ENCODE measurements around the gene HVCN1. TPM values are rescaled to one million over a fixed set of nuclear protein-coding genes. Genes with fewer than 3 reads are reported as not detected.

Gene HVCN1
- total RNA-seq, 4 donors from 2014 or later: 4.4 to 6.9 (median 4.5) TPM

DNA sequence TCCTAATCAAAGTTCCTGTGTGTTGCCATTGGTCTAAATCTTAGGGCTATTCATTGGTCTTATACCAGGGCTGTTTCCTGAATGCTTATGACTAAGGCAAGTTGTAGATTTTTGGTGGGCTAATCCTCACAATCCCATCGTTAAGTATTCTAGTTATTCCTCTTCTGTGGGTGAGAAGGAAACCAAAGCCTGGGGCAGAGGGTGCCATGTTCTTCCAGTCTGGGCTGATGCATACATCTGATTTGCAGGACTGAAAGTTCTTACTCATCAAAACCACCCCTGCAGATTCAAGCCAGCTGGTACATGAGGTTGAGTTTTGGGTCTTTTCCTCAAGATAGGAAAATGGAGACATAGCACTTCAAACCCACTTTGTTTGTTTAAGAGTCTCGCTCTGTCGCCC is 28.1 kb upstream of the HVCN1 start:
- Histone ChIP-seq H3K27me3 (no peaks in the 10 kb centered on the region), H3K36me3 (peaks cover 18 to 29% of the 10 kb centered on the region in 2 donors), H3K4me3 (replicated peaks in 1 of 3) (no peak overlapping the region), H3K4me1 (no peaks in the 10 kb centered on the region), H3K9me3 (no peaks in the 10 kb centered on the region), H3K27ac (no peak overlapping the region)
- TF ChIP-seq POLR2A (IDR thresholded peaks at IDR 0.05): no peak
- 76 to 87% methylated on average over 3 of the region's 3 CpGs for WGBS, 2 donors
- no peak for DNase-seq
- intact Hi-C loops (cut with DNase I): no loop called here

DNA sequence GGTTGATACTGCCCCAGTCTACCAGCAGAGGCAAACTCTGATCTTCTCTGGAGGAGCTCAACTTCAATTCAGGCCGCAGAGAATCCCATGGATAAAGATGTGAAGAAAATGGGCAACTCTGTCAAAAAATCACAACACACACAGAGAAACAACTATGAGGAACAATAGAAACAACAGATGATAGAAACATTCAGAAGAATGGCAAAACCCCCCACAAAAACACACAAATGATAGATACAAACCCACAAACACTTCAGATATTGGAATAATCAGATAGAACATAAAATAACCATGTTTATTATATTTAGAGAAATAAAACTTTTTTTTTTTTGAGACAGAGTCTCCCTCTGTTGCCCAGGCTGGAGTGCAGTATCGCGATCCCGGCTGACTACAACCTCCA is 20.0 kb upstream of the HVCN1 start:
- Histone ChIP-seq H3K4me3 (replicated peaks in 1 of 3) (no peak overlapping the region), H3K27me3 (no peaks in the 10 kb centered on the region), H3K36me3 (no peaks in the 10 kb centered on the region), H3K9me3 (no peaks in the 10 kb centered on the region), H3K27ac (no peak overlapping the region), H3K4me1 (no peaks in the 10 kb centered on the region)
- TF ChIP-seq, protein P1, sequence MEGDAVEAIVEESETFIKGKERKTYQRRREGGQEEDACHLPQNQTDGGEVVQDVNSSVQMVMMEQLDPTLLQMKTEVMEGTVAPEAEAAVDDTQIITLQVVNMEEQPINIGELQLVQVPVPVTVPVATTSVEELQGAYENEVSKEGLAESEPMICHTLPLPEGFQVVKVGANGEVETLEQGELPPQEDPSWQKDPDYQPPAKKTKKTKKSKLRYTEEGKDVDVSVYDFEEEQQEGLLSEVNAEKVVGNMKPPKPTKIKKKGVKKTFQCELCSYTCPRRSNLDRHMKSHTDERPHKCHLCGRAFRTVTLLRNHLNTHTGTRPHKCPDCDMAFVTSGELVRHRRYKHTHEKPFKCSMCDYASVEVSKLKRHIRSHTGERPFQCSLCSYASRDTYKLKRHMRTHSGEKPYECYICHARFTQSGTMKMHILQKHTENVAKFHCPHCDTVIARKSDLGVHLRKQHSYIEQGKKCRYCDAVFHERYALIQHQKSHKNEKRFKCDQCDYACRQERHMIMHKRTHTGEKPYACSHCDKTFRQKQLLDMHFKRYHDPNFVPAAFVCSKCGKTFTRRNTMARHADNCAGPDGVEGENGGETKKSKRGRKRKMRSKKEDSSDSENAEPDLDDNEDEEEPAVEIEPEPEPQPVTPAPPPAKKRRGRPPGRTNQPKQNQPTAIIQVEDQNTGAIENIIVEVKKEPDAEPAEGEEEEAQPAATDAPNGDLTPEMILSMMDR (IDR thresholded peaks at IDR 0.05): no peak
- no peak for TF ChIP-seq POLR2A (IDR thresholded peaks at IDR 0.05)
- DNase-seq: no peak
- intact Hi-C loops (cut with DNase I): no loop called here
- WGBS, 2 donors: 94 to 96% methylated on average over 4 of the region's 4 CpGs

DNA sequence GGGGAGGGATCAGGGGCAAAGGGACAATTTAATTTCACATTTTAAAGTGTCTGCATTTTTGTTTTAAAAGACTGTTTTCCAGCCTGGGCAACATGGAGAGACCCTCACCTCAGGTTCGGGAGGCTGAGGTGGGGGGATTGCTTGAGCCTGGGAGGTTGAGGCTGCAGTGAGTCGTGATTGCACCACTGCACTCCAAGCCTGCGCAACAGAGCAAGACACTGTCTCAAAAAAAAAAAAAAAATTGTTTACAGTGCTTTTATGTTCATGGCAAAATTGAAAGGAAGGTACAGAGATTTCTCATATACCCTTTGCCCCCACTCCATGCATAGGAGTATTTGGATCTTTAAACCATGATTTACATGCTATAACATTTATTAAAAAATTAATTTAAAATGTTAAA is 16.4 kb upstream of the HVCN1 start:
- H3K36me3 ChIP-seq: no peaks in the 10 kb centered on the region
- DNase-seq: no peak
- intact Hi-C loops (cut with DNase I): no loop called here
- no peak for TF ChIP-seq POLR2A (IDR thresholded peaks at IDR 0.05)
- TF ChIP-seq, protein P1 (IDR thresholded peaks at IDR 0.05): no peak
- WGBS, 2 donors: 70 to 80% methylated on average over 3 of the region's 3 CpGs
- H3K4me1 ChIP-seq: no peaks in the 10 kb centered on the region
- no peak overlapping the region for H3K27ac ChIP-seq
- no peaks in the 10 kb centered on the region for H3K9me3 ChIP-seq
- H3K27me3 ChIP-seq: no peaks in the 10 kb centered on the region
- no peak overlapping the region for H3K4me3 ChIP-seq (replicated peaks in 1 of 3)

DNA sequence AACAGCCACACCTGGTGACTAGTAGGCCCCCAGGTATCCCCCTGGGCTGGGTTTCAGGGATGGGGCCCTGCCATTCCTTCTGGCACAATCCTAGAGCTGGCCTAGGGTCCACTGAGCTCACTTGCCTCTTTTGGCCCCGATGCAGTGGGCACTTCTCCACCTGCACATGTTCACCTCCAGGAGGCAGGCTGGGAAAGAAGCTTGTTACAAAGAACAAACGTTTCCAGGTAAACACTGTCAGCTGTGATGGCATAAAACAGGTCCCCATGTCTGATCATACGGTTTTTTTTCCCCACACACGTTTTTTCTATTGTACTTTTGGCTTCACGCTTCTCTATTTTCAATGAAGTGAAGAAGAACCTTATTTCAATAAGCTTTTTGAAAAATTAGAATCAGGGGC is 15.8 kb upstream of the HVCN1 start:
- WGBS, 2 donors: 28 to 35% methylated on average over 5 of the region's 5 CpGs
- TF ChIP-seq, protein P1 (IDR thresholded peaks at IDR 0.05): no peak
- no peak for TF ChIP-seq POLR2A (IDR thresholded peaks at IDR 0.05)
- H3K9me3 ChIP-seq: no peaks in the 10 kb centered on the region
- H3K27ac ChIP-seq: no peak overlapping the region
- H3K36me3 ChIP-seq: no peaks in the 10 kb centered on the region
- H3K4me3 ChIP-seq (replicated peaks in 1 of 3): no peak overlapping the region
- intact Hi-C loops (cut with DNase I): no loop called here
- H3K27me3 ChIP-seq: no peaks in the 10 kb centered on the region
- H3K4me1 ChIP-seq: no peaks in the 10 kb centered on the region
- no peak for DNase-seq

DNA sequence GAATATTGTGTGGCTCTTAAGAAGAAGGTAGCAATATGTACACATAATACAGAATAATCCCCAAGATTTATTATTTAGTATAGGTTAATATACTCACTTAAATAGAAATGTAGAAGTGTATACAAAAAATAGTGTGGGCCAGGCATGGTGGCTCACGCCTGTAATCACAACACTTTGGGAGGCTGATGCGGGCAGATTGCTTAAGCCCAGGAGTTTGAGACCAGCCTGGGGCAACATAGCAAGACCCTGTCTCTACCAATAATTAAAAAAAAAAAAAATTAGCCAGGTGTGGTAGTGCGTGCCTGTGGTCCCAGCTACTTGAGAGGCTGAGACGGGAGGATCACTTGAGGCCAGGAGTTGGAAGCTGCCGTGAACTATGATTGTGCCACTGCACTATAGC is 15.3 kb upstream of the HVCN1 start:
- no peak overlapping the region for H3K27ac ChIP-seq
- no peak for DNase-seq
- no peaks in the 10 kb centered on the region for H3K36me3 ChIP-seq
- H3K4me1 ChIP-seq: peaks cover 0 to 1% of the 10 kb centered on the region in 2 donors
- WGBS, 2 donors: 91 to 97% methylated on average over 5 of the region's 5 CpGs
- H3K9me3 ChIP-seq: no peaks in the 10 kb centered on the region
- intact Hi-C loops (cut with DNase I): no loop called here
- H3K27me3 ChIP-seq: no peaks in the 10 kb centered on the region
- TF ChIP-seq, protein P1 (IDR thresholded peaks at IDR 0.05): no peak
- no peak for TF ChIP-seq POLR2A (IDR thresholded peaks at IDR 0.05)
- H3K4me3 ChIP-seq (replicated peaks in 1 of 3): no peak overlapping the region

DNA sequence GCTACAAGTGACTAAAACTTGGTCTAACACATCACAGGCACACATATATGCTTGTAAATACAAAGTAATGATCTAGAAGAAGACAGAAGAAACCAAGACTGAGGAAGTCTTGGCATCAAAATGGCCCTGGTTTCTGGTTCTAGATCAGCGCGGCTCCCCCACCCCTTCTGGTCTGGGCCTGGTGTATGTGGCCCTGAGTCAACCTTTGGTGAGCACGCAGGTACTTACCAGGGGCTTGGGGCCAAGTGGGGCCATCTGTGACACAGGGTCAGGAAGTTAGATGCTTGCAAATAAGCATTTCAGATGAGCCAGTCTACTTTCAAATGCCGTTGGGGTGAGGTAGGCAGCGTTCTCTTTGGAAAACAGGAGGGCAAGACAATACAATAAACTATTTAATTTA is 13.2 kb upstream of the HVCN1 start:
- H3K4me1 ChIP-seq: peaks cover 4 to 14% of the 10 kb centered on the region in 2 donors
- no peaks in the 10 kb centered on the region for H3K27me3 ChIP-seq
- no peaks in the 10 kb centered on the region for H3K9me3 ChIP-seq
- intact Hi-C loops (cut with DNase I): no loop called here
- H3K36me3 ChIP-seq: no peaks in the 10 kb centered on the region
- TF ChIP-seq POLR2A (IDR thresholded peaks at IDR 0.05): no peak
- TF ChIP-seq, protein P1 (IDR thresholded peaks at IDR 0.05): no peak
- no peak overlapping the region for H3K27ac ChIP-seq
- no peak for DNase-seq
- H3K4me3 ChIP-seq (replicated peaks in 1 of 3): no peak overlapping the region
- WGBS, 2 donors: 89 to 94% methylated on average over 5 of the region's 5 CpGs

Measured in thyroid gland (tissue), 4 donors.